ENCODE measurements around the gene RGL1.

Gene RGL1

DNA sequence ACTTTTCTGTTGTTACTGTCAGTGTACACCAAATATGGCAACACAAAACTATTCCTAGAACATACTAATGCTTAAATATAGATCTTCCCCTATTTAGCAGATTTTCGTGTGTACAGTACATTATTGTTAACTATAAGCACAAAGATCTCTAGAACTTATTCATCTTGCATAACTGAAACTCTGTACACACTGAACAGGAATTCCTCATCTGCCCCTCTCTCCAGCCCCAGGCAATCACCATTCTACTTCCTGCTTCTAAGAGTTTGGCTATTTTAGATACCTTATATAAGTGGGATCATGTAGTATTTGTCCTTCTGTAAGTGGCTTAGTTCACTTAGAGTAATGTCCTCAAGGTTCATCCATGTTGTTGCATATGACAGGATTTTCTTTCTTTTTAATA lies 4.5 kb upstream of the RGL1 start:
- H3K9me3 Mint-ChIP-seq: peaks cover 10% of the 10 kb centered on the region
- ATAC-seq (replicated peaks; ENCODE audit: extremely low read depth, poor library complexity, severe bottlenecking) (no peak), DNase-seq (ENCODE audit: low spot score in 2 of 2) (no peak)
- H3K4me3 Mint-ChIP-seq: no peak overlapping the region
- H3K27me3 Mint-ChIP-seq: peaks cover 5% of the 10 kb centered on the region
- peaks cover 2% of the 10 kb centered on the region for H3K36me3 Mint-ChIP-seq (ENCODE audit: insufficient read depth)
- peaks cover 4% of the 10 kb centered on the region for H3K4me1 Mint-ChIP-seq
- no peak overlapping the region for H3K27ac Mint-ChIP-seq (ENCODE audit: low read depth)

DNA sequence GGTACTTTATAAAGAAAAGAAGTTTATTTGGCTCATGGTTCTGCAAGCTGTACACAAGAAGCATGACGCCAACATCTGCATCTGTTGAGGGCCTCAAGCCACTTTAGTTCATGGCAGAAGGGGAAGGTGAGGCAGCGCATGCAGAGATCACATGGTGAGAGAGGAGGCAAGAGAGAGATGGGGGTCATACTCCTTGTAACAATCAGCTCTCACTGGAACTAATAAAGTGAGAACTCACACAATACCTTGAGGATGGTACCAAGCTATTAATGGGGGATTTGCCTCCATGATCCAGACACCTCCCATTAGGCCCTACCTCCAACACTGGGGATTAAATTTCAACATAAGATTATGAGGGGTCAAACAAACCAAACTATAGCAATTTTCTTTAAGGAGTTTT lies 3.3 kb upstream of the RGL1 start:
- no peak overlapping the region for H3K4me3 Mint-ChIP-seq
- H3K4me1 Mint-ChIP-seq: peaks cover 6% of the 10 kb centered on the region
- DNase-seq (ENCODE audit: low spot score in 2 of 2) (no peak), ATAC-seq (replicated peaks; ENCODE audit: extremely low read depth, poor library complexity, severe bottlenecking) (no peak)
- H3K27ac Mint-ChIP-seq (ENCODE audit: low read depth): no peak overlapping the region
- H3K27me3 Mint-ChIP-seq: peaks cover 11% of the 10 kb centered on the region
- peaks cover 10% of the 10 kb centered on the region for H3K9me3 Mint-ChIP-seq
- H3K36me3 Mint-ChIP-seq (ENCODE audit: insufficient read depth): peaks cover 2% of the 10 kb centered on the region

- Mint-ChIP-seq H3K4me1 (peaks cover 6% of the 10 kb centered on the region), H3K27ac (ENCODE audit: low read depth) (no peak overlapping the region), H3K27me3 (peaks cover 26% of the 10 kb centered on the region), H3K36me3 (ENCODE audit: insufficient read depth) (peaks cover 2% of the 10 kb centered on the region), H3K4me3 (peak overlapping the region; percentile 81), H3K9me3 (peaks cover 10% of the 10 kb centered on the region)
- DNase-seq (ENCODE audit: low spot score in 2 of 2): no peak
- no peak for ATAC-seq (replicated peaks; ENCODE audit: extremely low read depth, poor library complexity, severe bottlenecking)
These were observed 533 bp upstream of the RGL1 start for GRCh38 chr1:183804387-183804786.

DNA sequence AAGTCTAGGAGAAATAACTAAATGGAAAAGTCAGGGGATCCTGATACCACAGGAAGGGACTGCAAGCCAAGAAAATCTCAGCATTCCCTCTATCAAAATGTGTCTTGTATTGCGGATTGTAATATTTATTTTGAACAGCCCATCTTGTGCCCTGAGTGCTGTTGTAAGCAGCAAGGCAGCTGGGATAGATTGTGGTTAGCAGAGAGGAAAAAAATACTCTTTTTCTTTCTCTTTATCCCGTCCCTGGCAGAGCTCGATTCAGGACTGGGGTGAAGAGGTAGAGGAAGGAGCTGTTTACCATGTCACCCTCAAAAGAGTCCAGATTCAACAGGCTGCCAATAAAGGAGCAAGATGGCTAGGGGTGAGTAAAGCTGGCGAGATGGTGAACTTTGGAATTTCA lies 1.2 kb downstream of the RGL1 start:
- Mint-ChIP-seq H3K27me3 (peaks cover 26% of the 10 kb centered on the region), H3K4me1 (peaks cover 6% of the 10 kb centered on the region), H3K4me3 (no peak overlapping the region), H3K27ac (ENCODE audit: low read depth) (no peak overlapping the region), H3K36me3 (ENCODE audit: insufficient read depth) (peaks cover 2% of the 10 kb centered on the region), H3K9me3 (peaks cover 10% of the 10 kb centered on the region)
- ATAC-seq (replicated peaks; ENCODE audit: extremely low read depth, poor library complexity, severe bottlenecking) (no peak), DNase-seq (ENCODE audit: low spot score in 2 of 2) (no peak)

DNA sequence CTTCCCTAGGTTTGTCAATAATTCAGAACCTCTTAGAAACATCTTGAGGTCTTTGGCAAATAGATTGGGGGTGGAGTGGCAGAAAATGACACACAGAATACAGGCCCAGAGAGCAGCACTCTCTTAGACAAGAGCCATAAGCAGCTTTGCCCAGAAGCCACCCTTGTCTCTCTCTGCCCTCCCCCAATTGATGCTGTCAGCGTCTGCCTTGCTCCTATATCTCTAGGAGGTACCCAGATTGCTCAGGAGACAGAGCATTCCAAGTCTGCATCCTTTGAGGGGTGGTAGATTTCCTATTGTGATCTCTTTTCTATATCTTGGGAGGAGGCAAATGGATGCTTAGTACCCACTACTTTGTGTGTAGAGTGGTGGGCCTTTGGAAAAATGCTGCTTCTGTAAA lies 1.8 kb downstream of the RGL1 start:
- H3K4me1 Mint-ChIP-seq: peaks cover 6% of the 10 kb centered on the region
- H3K9me3 Mint-ChIP-seq: peaks cover 7% of the 10 kb centered on the region
- no peak overlapping the region for H3K27ac Mint-ChIP-seq (ENCODE audit: low read depth)
- no peak for DNase-seq (ENCODE audit: low spot score in 2 of 2)
- H3K4me3 Mint-ChIP-seq: no peak overlapping the region
- ATAC-seq (replicated peaks; ENCODE audit: extremely low read depth, poor library complexity, severe bottlenecking): no peak
- H3K36me3 Mint-ChIP-seq (ENCODE audit: insufficient read depth): peaks cover 2% of the 10 kb centered on the region
- H3K27me3 Mint-ChIP-seq: peaks cover 26% of the 10 kb centered on the region

GRCh38 chr1:183807549-183808168 lies 2.7 kb downstream of the RGL1 start:
- no peak for DNase-seq (ENCODE audit: low spot score in 2 of 2)
- no peak for ATAC-seq (replicated peaks; ENCODE audit: extremely low read depth, poor library complexity, severe bottlenecking)
- H3K36me3 Mint-ChIP-seq (ENCODE audit: insufficient read depth): peaks cover 2% of the 10 kb centered on the region
- H3K4me1 Mint-ChIP-seq: peaks cover 6% of the 10 kb centered on the region
- no peaks in the 10 kb centered on the region for H3K9me3 Mint-ChIP-seq
- H3K27me3 Mint-ChIP-seq: peaks cover 26% of the 10 kb centered on the region
- H3K27ac Mint-ChIP-seq (ENCODE audit: low read depth): no peak overlapping the region
- H3K4me3 Mint-ChIP-seq: no peak overlapping the region

GRCh38 chr1:183808296-183809027 lies 3.5 kb downstream of the RGL1 start:
- Mint-ChIP-seq H3K27ac (ENCODE audit: low read depth) (no peak overlapping the region), H3K9me3 (no peaks in the 10 kb centered on the region), H3K27me3 (peaks cover 26% of the 10 kb centered on the region), H3K36me3 (ENCODE audit: insufficient read depth) (peaks cover 2% of the 10 kb centered on the region), H3K4me1 (peaks cover 6% of the 10 kb centered on the region), H3K4me3 (no peak overlapping the region)
- ATAC-seq (replicated peaks; ENCODE audit: extremely low read depth, poor library complexity, severe bottlenecking): no peak
- DNase-seq (ENCODE audit: low spot score in 2 of 2): no peak

DNA sequence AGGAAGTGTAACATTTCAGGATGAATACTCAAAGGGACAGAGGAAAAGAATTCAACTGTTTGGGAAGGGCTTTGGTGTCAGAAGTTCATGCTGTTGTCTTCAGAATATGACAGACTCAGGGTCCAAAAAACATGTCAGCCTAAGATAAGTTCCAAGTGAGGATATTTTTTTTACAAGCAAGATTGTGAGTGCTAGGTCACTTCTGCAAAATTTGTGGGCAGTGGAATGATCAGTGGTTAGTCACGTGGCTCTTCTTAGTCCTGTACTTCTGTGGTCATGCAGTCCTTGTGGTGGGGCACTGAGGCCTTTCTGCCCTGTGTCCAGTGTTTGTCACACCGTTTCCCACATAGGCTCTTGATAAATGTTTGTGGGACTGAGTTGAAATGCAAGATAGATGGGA lies 5.2 kb downstream of the RGL1 start:
- H3K27ac Mint-ChIP-seq (ENCODE audit: low read depth): no peak overlapping the region
- ATAC-seq (replicated peaks; ENCODE audit: extremely low read depth, poor library complexity, severe bottlenecking) (no peak), DNase-seq (ENCODE audit: low spot score in 2 of 2) (no peak)
- H3K4me1 Mint-ChIP-seq: peaks cover 5% of the 10 kb centered on the region
- peaks cover 24% of the 10 kb centered on the region for H3K27me3 Mint-ChIP-seq
- no peaks in the 10 kb centered on the region for H3K9me3 Mint-ChIP-seq
- peaks cover 2% of the 10 kb centered on the region for H3K36me3 Mint-ChIP-seq (ENCODE audit: insufficient read depth)
- H3K4me3 Mint-ChIP-seq: no peak overlapping the region

DNA sequence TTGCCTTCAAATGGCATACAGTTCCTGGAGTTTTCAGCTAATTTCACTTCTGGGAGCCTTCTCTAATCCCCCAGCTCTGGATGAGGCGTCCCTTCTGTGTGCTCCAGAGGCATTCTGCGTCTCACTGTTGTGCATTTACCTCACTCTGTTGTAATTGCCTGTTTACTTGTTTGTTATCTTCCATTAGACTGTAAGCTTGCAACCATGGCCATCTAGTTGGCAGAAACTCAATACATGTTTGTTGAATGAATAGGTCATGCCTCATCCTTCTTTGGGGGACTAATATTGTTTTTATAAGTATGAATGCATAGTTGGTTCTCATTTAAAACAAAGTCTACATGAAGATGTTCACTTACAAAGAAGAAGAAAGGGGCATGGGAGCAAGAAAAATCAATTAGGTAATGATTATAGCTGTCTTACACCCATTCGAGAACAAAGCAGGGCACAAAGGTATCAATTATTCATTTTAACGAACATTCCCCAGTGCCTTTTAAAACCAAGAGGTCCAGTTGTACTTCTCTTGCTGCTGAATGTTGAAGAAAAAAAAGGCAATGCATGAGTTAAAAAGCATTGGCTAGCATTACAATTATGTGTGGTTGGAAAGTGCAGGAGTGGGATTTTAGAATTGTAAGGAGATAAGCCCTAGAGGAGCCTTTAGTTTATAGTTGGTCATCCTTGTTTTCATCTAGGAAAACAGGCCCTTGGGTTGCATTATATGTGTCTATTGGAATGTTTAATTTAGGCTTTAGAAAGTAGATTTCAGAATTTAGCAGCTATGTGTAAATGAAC lies 6.0 kb downstream of the RGL1 start:
- Mint-ChIP-seq H3K4me1 (no peaks in the 10 kb centered on the region), H3K27me3 (peaks cover 17% of the 10 kb centered on the region), H3K9me3 (no peaks in the 10 kb centered on the region), H3K36me3 (ENCODE audit: insufficient read depth) (no peaks in the 10 kb centered on the region), H3K4me3 (no peak overlapping the region), H3K27ac (ENCODE audit: low read depth) (no peak overlapping the region)
- DNase-seq (ENCODE audit: low spot score in 2 of 2): no peak
- ATAC-seq (replicated peaks; ENCODE audit: extremely low read depth, poor library complexity, severe bottlenecking): no peak

DNA sequence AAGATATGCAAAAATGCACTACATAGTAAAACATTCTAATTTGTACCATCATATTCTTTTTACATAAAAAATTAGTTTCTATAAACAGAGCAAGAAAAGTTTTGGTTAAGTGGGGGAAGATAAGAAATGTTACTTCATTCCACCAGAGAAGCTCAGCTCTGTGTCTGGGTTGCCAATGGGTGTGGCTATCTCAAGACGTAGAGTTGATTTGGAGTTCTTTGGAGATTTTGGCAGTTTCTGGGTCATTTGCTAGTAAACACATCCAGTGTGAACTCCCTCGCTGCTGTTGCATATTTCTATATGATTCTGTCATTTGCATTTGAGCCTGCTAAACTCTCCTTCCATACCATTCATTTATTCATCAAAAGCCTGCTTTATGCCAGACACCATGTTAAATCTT lies 7.2 kb downstream of the RGL1 start:
- Mint-ChIP-seq H3K27me3 (peaks cover 10% of the 10 kb centered on the region), H3K36me3 (ENCODE audit: insufficient read depth) (no peaks in the 10 kb centered on the region), H3K4me3 (no peak overlapping the region), H3K4me1 (no peaks in the 10 kb centered on the region), H3K27ac (ENCODE audit: low read depth) (no peak overlapping the region), H3K9me3 (no peaks in the 10 kb centered on the region)
- ATAC-seq (replicated peaks; ENCODE audit: extremely low read depth, poor library complexity, severe bottlenecking) (no peak), DNase-seq (ENCODE audit: low spot score in 2 of 2) (no peak)

- ATAC-seq (replicated peaks; ENCODE audit: extremely low read depth, poor library complexity, severe bottlenecking) (no peak), DNase-seq (ENCODE audit: low spot score in 2 of 2) (no peak)
- H3K27ac Mint-ChIP-seq (ENCODE audit: low read depth): no peak overlapping the region
- peaks cover 8% of the 10 kb centered on the region for H3K27me3 Mint-ChIP-seq
- H3K9me3 Mint-ChIP-seq: no peaks in the 10 kb centered on the region
- no peaks in the 10 kb centered on the region for H3K4me1 Mint-ChIP-seq
- H3K36me3 Mint-ChIP-seq (ENCODE audit: insufficient read depth): no peaks in the 10 kb centered on the region
- H3K4me3 Mint-ChIP-seq: no peak overlapping the region
These were observed 8.0 kb downstream of the RGL1 start for GRCh38 chr1:183812686-183813569.

- Mint-ChIP-seq H3K27me3 (no peaks in the 10 kb centered on the region), H3K27ac (ENCODE audit: low read depth) (no peak overlapping the region), H3K4me1 (no peaks in the 10 kb centered on the region), H3K4me3 (no peak overlapping the region), H3K9me3 (no peaks in the 10 kb centered on the region), H3K36me3 (ENCODE audit: insufficient read depth) (no peaks in the 10 kb centered on the region)
- no peak for DNase-seq (ENCODE audit: low spot score in 2 of 2)
- ATAC-seq (replicated peaks; ENCODE audit: extremely low read depth, poor library complexity, severe bottlenecking): no peak
These were observed 9.3 kb downstream of the RGL1 start for GRCh38 chr1:183814121-183814681.

Data from central memory CD8-positive, alpha-beta T cell (primary cell).